ENCODE data around the gene POP4. TPM values are rescaled to one million over a fixed set of nuclear protein-coding genes. Genes with fewer than 3 reads are reported as not detected.
A peak's percentile ranks its signal among the peaks of the same experiment; 100 is the strongest.

Gene POP4
- total RNA-seq, 1 donor from 2014 or later = 49.4 TPM

- H3K9me3 Mint-ChIP-seq (ENCODE audit: low read depth) = no peaks in the 10 kb centered on the region
- no peaks in the 10 kb centered on the region for H3K4me1 Mint-ChIP-seq (ENCODE audit: low read depth)
- DNase-seq (ENCODE audit: low spot score) = no peak
- H3K36me3 Mint-ChIP-seq (ENCODE audit: low read depth) = no peaks in the 10 kb centered on the region
- no peak overlapping the region for H3K4me3 Mint-ChIP-seq (ENCODE audit: unreplicated experiment)
- no peak overlapping the region for H3K27ac Mint-ChIP-seq (ENCODE audit: unreplicated experiment)
- TF ChIP-seq CTCF (IDR thresholded peaks at IDR 0.05) = no peak
- H3K27me3 Mint-ChIP-seq (ENCODE audit: low read depth) = peaks cover 57% of the 10 kb centered on the region
These were observed 9.9 kb upstream of the POP4 start for GRCh38 chr19:29596080-29596727.

GRCh38 chr19:29596885-29597525 is 9.1 kb upstream of the POP4 start:
- peak; percentile 70 for TF ChIP-seq CTCF (IDR thresholded peaks at IDR 0.05)
- Mint-ChIP-seq H3K36me3 (ENCODE audit: low read depth) (no peaks in the 10 kb centered on the region), H3K27me3 (ENCODE audit: low read depth) (peaks cover 49% of the 10 kb centered on the region), H3K9me3 (ENCODE audit: low read depth) (no peaks in the 10 kb centered on the region), H3K4me3 (ENCODE audit: unreplicated experiment) (no peak overlapping the region), H3K4me1 (ENCODE audit: low read depth) (no peaks in the 10 kb centered on the region), H3K27ac (ENCODE audit: unreplicated experiment) (no peak overlapping the region)
- no peak for DNase-seq (ENCODE audit: low spot score)

GRCh38 chr19:29598036-29598435 is 8.0 kb upstream of the POP4 start:
- DNase-seq (ENCODE audit: low spot score) = no peak
- no peaks in the 10 kb centered on the region for H3K4me1 Mint-ChIP-seq (ENCODE audit: low read depth)
- no peak for TF ChIP-seq CTCF (IDR thresholded peaks at IDR 0.05)
- peaks cover 40% of the 10 kb centered on the region for H3K27me3 Mint-ChIP-seq (ENCODE audit: low read depth)
- H3K9me3 Mint-ChIP-seq (ENCODE audit: low read depth) = no peaks in the 10 kb centered on the region
- no peak overlapping the region for H3K27ac Mint-ChIP-seq (ENCODE audit: unreplicated experiment)
- no peaks in the 10 kb centered on the region for H3K36me3 Mint-ChIP-seq (ENCODE audit: low read depth)
- H3K4me3 Mint-ChIP-seq (ENCODE audit: unreplicated experiment) = no peak overlapping the region

- Mint-ChIP-seq H3K4me1 (ENCODE audit: low read depth) (no peaks in the 10 kb centered on the region), H3K4me3 (ENCODE audit: unreplicated experiment) (no peak overlapping the region), H3K9me3 (ENCODE audit: low read depth) (no peaks in the 10 kb centered on the region), H3K27ac (ENCODE audit: unreplicated experiment) (no peak overlapping the region), H3K36me3 (ENCODE audit: low read depth) (no peaks in the 10 kb centered on the region), H3K27me3 (ENCODE audit: low read depth) (peaks cover 38% of the 10 kb centered on the region)
- no peak for TF ChIP-seq CTCF (IDR thresholded peaks at IDR 0.05)
- no peak for DNase-seq (ENCODE audit: low spot score)
These were observed 7.6 kb upstream of the POP4 start for GRCh38 chr19:29598496-29598895.

GRCh38 chr19:29603308-29603707 is 2.8 kb upstream of the POP4 start:
- no peak overlapping the region for H3K27ac Mint-ChIP-seq (ENCODE audit: unreplicated experiment)
- no peaks in the 10 kb centered on the region for H3K9me3 Mint-ChIP-seq (ENCODE audit: low read depth)
- peaks cover 7% of the 10 kb centered on the region for H3K27me3 Mint-ChIP-seq (ENCODE audit: low read depth)
- peaks cover 16% of the 10 kb centered on the region for H3K4me1 Mint-ChIP-seq (ENCODE audit: low read depth)
- no peaks in the 10 kb centered on the region for H3K36me3 Mint-ChIP-seq (ENCODE audit: low read depth)
- no peak for TF ChIP-seq CTCF (IDR thresholded peaks at IDR 0.05)
- H3K4me3 Mint-ChIP-seq (ENCODE audit: unreplicated experiment) = no peak overlapping the region
- DNase-seq (ENCODE audit: low spot score) = no peak

All from chondrocyte (in vitro differentiated cells).